GM12872 (cell line): ENCODE data around the gene TRPT1.

Experiments used
- CTCF ChIP-seq: IDR thresholded peaks from 3 replicates; pipeline ENCODE4 v1.5.1; 2011; ENCODE audit warnings: low read depth, mild to moderate bottlenecking, low read length, moderate library complexity; ENCODE audit not compliant: insufficient read depth

Gene TRPT1

GRCh38 chr11:64255135-64256128 is 29.4 kb upstream of the TRPT1 start:
- no peak for TF ChIP-seq CTCF

- no peak for TF ChIP-seq CTCF
Measured at GRCh38 chr11:64254326-64254725, 28.3 kb upstream of the TRPT1 start.

- no peak for TF ChIP-seq CTCF
Measured at GRCh38 chr11:64253481-64253880, 27.5 kb upstream of the TRPT1 start.

- TF ChIP-seq CTCF: no peak
Measured at GRCh38 chr11:64253043-64253442, 27.1 kb upstream of the TRPT1 start.

GRCh38 chr11:64252003-64252872 is 26.3 kb upstream of the TRPT1 start:
- TF ChIP-seq CTCF: peak; percentile 61

- TF ChIP-seq CTCF: no peak
Measured at GRCh38 chr11:64251753-64252002, 25.7 kb upstream of the TRPT1 start.

- peak; percentile 64 for TF ChIP-seq CTCF
Measured at GRCh38 chr11:64251016-64251752, 25.2 kb upstream of the TRPT1 start, which contains the start of gene PLCB3. TSS of gene PLCB3 (plus strand) at chr11:64251530. CDS start at chr11:64251650, 120 bp downstream.
